GM21367 (cell line): ENCODE results near the gene FXYD1.
"Not testable (repeated sequence)": the region's sequence is repeated elsewhere in the genome, so short reads cannot be mapped to it uniquely, and the experiment has no call there.

ENCODE experiments used
- ATAC-seq: cut with Tn5 transposase; IDR thresholded peaks from one replicate; pipeline ENCODE4 v1.9.1; 2021; ENCODE audit not compliant: unreplicated experiment

Gene FXYD1

GRCh38 chr19:35141837-35142605, 3.4 kb downstream of the FXYD1 start:
- no peak for ATAC-seq

- ATAC-seq: no peak
Observed at GRCh38 chr19:35142606-35143230, 4.1 kb downstream of the FXYD1 start.

GRCh38 chr19:35143231-35143715, 4.6 kb downstream of the FXYD1 start, which contains the start of gene FXYD7:
Gene FXYD7 (plus strand): TSS chr19:35143255. CDS start chr19:35143334, 79 bp downstream.
- ATAC-seq: no peak

- ATAC-seq: no peak
Observed at GRCh38 chr19:35143818-35144217, 5.2 kb downstream of the FXYD1 start.

- ATAC-seq: no peak
Observed at GRCh38 chr19:35144259-35144599, 5.6 kb downstream of the FXYD1 start.

- no peak for ATAC-seq
Observed at GRCh38 chr19:35144600-35145436, 6.2 kb downstream of the FXYD1 start.

- ATAC-seq: no peak
Observed at GRCh38 chr19:35146746-35147459, 8.3 kb downstream of the FXYD1 start.

- no peak for ATAC-seq
Observed at GRCh38 chr19:35149463-35149862, 10.8 kb downstream of the FXYD1 start.

GRCh38 chr19:35150445-35150844, 11.8 kb downstream of the FXYD1 start:
- ATAC-seq: no peak

GRCh38 chr19:35151273-35152065, 12.8 kb downstream of the FXYD1 start:
- ATAC-seq: no peak

GRCh38 chr19:35153129-35153522, 14.5 kb downstream of the FXYD1 start:
- ATAC-seq: not testable (repeated sequence)

GRCh38 chr19:35153701-35154524, 15.3 kb downstream of the FXYD1 start:
- ATAC-seq: no peak

GRCh38 chr19:35154525-35155406, 16.1 kb downstream of the FXYD1 start, which contains the start of gene FXYD5:
Gene FXYD5 (plus strand): TSS chr19:35154735. CDS start chr19:35155551, 816 bp downstream.
- ATAC-seq: no peak

GRCh38 chr19:35155441-35155840, 16.8 kb downstream of the FXYD1 start:
- no peak for ATAC-seq

GRCh38 chr19:35155981-35156672, 17.5 kb downstream of the FXYD1 start:
- no peak for ATAC-seq

GRCh38 chr19:35156673-35157014, 18.0 kb downstream of the FXYD1 start:
- ATAC-seq: no peak

- ATAC-seq: no peak
Observed at GRCh38 chr19:35157431-35157830, 18.8 kb downstream of the FXYD1 start.

- no peak for ATAC-seq
Observed at GRCh38 chr19:35159606-35160005, 21.0 kb downstream of the FXYD1 start.
